Osteoblast (primary cell): ENCODE data around the gene CADPS2. TPM values are rescaled to one million over a fixed set of nuclear protein-coding genes. Genes with fewer than 3 reads are reported as not detected.

ENCODE experiments used
- DNase-seq: peaks from one replicate; pipeline ENCODE4 v3.0.0; 2011; ENCODE audit warnings: low spot score, mixed read lengths; ENCODE audit not compliant: insufficient read length; ENCODE audit errors: missing footprints
- H2AFZ ChIP-seq: 2 replicates; pipeline ENCODE4 v1.6.0; 2011; ENCODE audit warnings: mild to moderate bottlenecking, low read length
- H3K27ac ChIP-seq: 2 replicates; pipeline ENCODE4 v1.5.1; 2011; ENCODE audit warnings: mild to moderate bottlenecking, low read depth, low read length, moderate library complexity
- H3K27me3 ChIP-seq: 2 replicates; pipeline ENCODE4 v1.6.0; 2012; ENCODE audit warnings: mild to moderate bottlenecking, control low read depth, inconsistent platforms, low read length, moderate library complexity; ENCODE audit not compliant: insufficient read depth
- H3K36me3 ChIP-seq: 2 replicates; pipeline ENCODE4 v1.5.1; 2011; ENCODE audit warnings: mild to moderate bottlenecking, low read length, control low read depth, moderate library complexity; ENCODE audit not compliant: insufficient read depth
- H3K4me1 ChIP-seq: 2 replicates; pipeline ENCODE4 v1.5.1; 2011; ENCODE audit warnings: mild to moderate bottlenecking, low read length, control low read depth, moderate library complexity; ENCODE audit not compliant: insufficient read depth
- H3K4me2 ChIP-seq: 2 replicates; pipeline ENCODE4 v1.6.0; 2011; ENCODE audit warnings: mild to moderate bottlenecking, low read length; ENCODE audit not compliant: insufficient read depth
- H3K4me3 ChIP-seq: fragments of 200-600 bp; sonication (generic); 3 replicates; pipeline ENCODE4 v1.5.1; 2012; ENCODE audit warnings: mild to moderate bottlenecking, low read length, inconsistent platforms; ENCODE audit not compliant: insufficient read depth
- H3K79me2 ChIP-seq: 2 replicates; pipeline ENCODE4 v1.6.0; 2012; ENCODE audit warnings: mild to moderate bottlenecking, low read length, control low read depth, inconsistent platforms; ENCODE audit not compliant: insufficient read depth
- H3K9me3 ChIP-seq: 2 replicates; pipeline ENCODE4 v1.5.1; 2011; ENCODE audit warnings: low read depth, low read length, control low read depth
- H4K20me1 ChIP-seq: 2 replicates; pipeline ENCODE4 v1.6.0; 2012; ENCODE audit warnings: mild to moderate bottlenecking, low read length, control low read depth; ENCODE audit not compliant: insufficient read depth
- total RNA-seq: library from RNA; depleted of rRNA; stranded (reverse); fragments of >200 nt; gene quantifications from 2 replicates; pipeline ENCODE4 v1.2.3, GENCODE V29; 2012
- TF ChIP-seq, protein P1 (sequence below): IDR thresholded peaks from 2 replicates; pipeline ENCODE4 v1.5.1; 2011; ENCODE audit warnings: mild to moderate bottlenecking, low read depth, low read length, moderate library complexity; ENCODE audit errors: extremely low read depth

CADPS2 gene
- total RNA-seq, 1 donor: 21.7 TPM

- no peak overlapping the region for H3K4me3 ChIP-seq
- H3K9me3 ChIP-seq: no peaks in the 10 kb centered on the region
- no peaks in the 10 kb centered on the region for H3K4me1 ChIP-seq
- no peaks in the 10 kb centered on the region for H4K20me1 ChIP-seq
- H3K79me2 ChIP-seq: no peaks in the 10 kb centered on the region
- no peak overlapping the region for H3K4me2 ChIP-seq
- H3K27ac ChIP-seq: no peak overlapping the region
- no peak overlapping the region for H2AFZ ChIP-seq
- no peak for DNase-seq
- TF ChIP-seq, protein P1, sequence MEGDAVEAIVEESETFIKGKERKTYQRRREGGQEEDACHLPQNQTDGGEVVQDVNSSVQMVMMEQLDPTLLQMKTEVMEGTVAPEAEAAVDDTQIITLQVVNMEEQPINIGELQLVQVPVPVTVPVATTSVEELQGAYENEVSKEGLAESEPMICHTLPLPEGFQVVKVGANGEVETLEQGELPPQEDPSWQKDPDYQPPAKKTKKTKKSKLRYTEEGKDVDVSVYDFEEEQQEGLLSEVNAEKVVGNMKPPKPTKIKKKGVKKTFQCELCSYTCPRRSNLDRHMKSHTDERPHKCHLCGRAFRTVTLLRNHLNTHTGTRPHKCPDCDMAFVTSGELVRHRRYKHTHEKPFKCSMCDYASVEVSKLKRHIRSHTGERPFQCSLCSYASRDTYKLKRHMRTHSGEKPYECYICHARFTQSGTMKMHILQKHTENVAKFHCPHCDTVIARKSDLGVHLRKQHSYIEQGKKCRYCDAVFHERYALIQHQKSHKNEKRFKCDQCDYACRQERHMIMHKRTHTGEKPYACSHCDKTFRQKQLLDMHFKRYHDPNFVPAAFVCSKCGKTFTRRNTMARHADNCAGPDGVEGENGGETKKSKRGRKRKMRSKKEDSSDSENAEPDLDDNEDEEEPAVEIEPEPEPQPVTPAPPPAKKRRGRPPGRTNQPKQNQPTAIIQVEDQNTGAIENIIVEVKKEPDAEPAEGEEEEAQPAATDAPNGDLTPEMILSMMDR: no peak
- H3K36me3 ChIP-seq: no peaks in the 10 kb centered on the region
- H3K27me3 ChIP-seq: no peaks in the 10 kb centered on the region
Measured at GRCh38 chr7:122652876-122653275, 233.4 kb downstream of the CADPS2 start.

GRCh38 chr7:122651451-122651850 is 234.8 kb downstream of the CADPS2 start:
- H3K79me2 ChIP-seq: no peaks in the 10 kb centered on the region
- no peaks in the 10 kb centered on the region for H3K4me1 ChIP-seq
- H2AFZ ChIP-seq: no peak overlapping the region
- no peak overlapping the region for H3K4me3 ChIP-seq
- no peaks in the 10 kb centered on the region for H3K9me3 ChIP-seq
- H4K20me1 ChIP-seq: no peaks in the 10 kb centered on the region
- H3K27me3 ChIP-seq: no peaks in the 10 kb centered on the region
- no peaks in the 10 kb centered on the region for H3K36me3 ChIP-seq
- no peak for DNase-seq
- H3K4me2 ChIP-seq: no peak overlapping the region
- no peak overlapping the region for H3K27ac ChIP-seq
- TF ChIP-seq, protein P1: no peak

DNA sequence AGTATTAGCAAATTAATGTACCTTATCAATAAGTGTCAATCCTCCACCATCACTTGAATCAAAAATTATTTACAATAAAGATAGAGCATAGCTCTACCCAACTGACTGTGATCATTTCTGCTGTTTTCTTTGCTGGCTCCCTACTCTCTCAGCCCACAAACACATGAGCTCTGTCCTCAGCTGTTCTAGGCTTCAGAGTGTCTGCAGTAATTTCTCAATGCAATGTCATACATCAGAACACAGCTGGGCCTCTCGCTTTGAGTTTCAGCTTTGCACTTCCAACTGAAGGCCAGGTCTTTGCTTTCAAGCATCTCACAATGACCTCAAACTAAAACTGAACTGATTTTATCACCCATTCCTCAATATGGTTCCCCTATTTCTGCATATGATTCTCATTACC is 243.0 kb downstream of the CADPS2 start:
- Histone ChIP-seq H3K79me2 (no peaks in the 10 kb centered on the region), H3K9me3 (no peaks in the 10 kb centered on the region), H3K36me3 (no peaks in the 10 kb centered on the region), H3K27me3 (no peaks in the 10 kb centered on the region), H3K4me2 (no peak overlapping the region), H3K27ac (no peak overlapping the region), H3K4me1 (no peaks in the 10 kb centered on the region), H3K4me3 (no peak overlapping the region), H4K20me1 (no peaks in the 10 kb centered on the region), H2AFZ (no peak overlapping the region)
- no peak for DNase-seq
- TF ChIP-seq, protein P1: no peak

DNA sequence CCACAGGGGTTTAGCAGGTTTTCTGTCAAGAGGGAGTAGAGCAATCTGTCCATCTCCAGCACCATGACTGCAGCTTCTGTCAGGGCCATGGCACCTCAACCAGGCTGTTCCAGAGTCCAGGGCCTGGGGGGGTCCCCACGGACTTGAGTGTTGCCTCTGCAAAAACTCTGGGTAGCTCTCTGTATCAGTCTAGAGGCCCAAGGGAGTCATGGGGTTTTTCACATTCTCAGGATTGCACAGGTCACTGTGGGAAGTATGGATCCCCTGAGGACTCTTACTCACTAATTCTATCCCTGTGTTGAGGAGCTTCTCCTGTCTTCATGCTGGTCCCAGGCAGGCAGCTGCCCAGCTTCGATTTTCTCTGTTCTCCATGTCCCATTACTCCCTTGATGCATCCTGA is 247.8 kb downstream of the CADPS2 start:
- H3K4me2 ChIP-seq: no peak overlapping the region
- H3K79me2 ChIP-seq: no peaks in the 10 kb centered on the region
- H4K20me1 ChIP-seq: no peaks in the 10 kb centered on the region
- no peaks in the 10 kb centered on the region for H3K4me1 ChIP-seq
- DNase-seq: no peak
- TF ChIP-seq, protein P1: no peak
- H3K27ac ChIP-seq: no peak overlapping the region
- H2AFZ ChIP-seq: no peak overlapping the region
- no peak overlapping the region for H3K4me3 ChIP-seq
- no peaks in the 10 kb centered on the region for H3K9me3 ChIP-seq
- H3K36me3 ChIP-seq: no peaks in the 10 kb centered on the region
- H3K27me3 ChIP-seq: peaks cover 2% of the 10 kb centered on the region
